ENCODE results near the gene PSMB1.
A peak's percentile ranks its signal among the peaks of the same experiment; 100 is the strongest.

The PSMB1 gene

DNA sequence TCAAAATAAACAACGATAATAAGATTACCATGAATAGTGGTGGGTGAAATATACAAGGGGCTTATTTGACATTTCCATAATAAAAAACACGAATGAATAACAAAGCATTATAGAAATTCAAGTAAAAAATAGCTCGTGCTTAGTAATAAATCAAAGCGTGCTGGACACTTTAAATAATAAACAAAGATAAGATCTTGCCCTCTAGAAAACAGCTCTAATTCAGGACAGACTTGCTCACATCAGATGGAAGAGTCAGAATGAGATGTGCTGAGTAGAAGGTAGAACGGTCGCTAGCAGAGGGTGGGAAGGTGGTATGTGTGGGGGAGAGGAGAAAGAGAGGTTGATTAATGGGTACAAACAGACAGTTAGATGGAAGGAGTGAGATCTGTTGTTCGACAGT is 27.3 kb downstream of the PSMB1 start:
- TF ChIP-seq, protein P1, sequence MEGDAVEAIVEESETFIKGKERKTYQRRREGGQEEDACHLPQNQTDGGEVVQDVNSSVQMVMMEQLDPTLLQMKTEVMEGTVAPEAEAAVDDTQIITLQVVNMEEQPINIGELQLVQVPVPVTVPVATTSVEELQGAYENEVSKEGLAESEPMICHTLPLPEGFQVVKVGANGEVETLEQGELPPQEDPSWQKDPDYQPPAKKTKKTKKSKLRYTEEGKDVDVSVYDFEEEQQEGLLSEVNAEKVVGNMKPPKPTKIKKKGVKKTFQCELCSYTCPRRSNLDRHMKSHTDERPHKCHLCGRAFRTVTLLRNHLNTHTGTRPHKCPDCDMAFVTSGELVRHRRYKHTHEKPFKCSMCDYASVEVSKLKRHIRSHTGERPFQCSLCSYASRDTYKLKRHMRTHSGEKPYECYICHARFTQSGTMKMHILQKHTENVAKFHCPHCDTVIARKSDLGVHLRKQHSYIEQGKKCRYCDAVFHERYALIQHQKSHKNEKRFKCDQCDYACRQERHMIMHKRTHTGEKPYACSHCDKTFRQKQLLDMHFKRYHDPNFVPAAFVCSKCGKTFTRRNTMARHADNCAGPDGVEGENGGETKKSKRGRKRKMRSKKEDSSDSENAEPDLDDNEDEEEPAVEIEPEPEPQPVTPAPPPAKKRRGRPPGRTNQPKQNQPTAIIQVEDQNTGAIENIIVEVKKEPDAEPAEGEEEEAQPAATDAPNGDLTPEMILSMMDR (conservative IDR thresholded peaks at IDR 0.05; ENCODE audit: low read depth): no peak
- POLR2A ChIA-PET (ENCODE audit: low non-redundant PET): no interaction called here
- no peak for DNase-seq (ENCODE audit: low spot score)
- CTCF ChIA-PET: interaction anchor here (0.6 kb wide), 2 partner anchors 271 to 695 kb away, joined by 3 to 5 read pairs; no protein-coding TSS in a partner anchor
- no peak overlapping the region for H3K27ac ChIP-seq

DNA sequence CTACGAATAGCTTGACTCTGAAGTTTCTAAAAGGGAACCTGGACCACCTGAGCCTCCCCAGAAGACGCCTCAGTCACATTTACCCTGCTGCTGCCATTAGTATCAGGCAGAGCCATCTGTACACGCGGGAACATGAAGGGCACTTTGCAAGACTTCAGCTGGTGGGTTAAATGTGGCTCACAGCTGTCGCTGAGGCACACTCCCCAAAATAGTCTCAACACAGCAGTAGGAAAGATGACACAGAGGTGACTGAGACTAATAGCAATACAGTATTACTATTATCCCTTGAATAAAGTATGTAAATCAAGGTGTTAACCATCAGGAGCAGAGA is 29.0 kb downstream of the PSMB1 start:
- DNase-seq (ENCODE audit: low spot score): no peak
- TF ChIP-seq, protein P1 (conservative IDR thresholded peaks at IDR 0.05; ENCODE audit: low read depth): no peak
- ChIA-PET CTCF (no interaction called here), POLR2A (ENCODE audit: low non-redundant PET) (no interaction called here)
- H3K27ac ChIP-seq: no peak overlapping the region

DNA sequence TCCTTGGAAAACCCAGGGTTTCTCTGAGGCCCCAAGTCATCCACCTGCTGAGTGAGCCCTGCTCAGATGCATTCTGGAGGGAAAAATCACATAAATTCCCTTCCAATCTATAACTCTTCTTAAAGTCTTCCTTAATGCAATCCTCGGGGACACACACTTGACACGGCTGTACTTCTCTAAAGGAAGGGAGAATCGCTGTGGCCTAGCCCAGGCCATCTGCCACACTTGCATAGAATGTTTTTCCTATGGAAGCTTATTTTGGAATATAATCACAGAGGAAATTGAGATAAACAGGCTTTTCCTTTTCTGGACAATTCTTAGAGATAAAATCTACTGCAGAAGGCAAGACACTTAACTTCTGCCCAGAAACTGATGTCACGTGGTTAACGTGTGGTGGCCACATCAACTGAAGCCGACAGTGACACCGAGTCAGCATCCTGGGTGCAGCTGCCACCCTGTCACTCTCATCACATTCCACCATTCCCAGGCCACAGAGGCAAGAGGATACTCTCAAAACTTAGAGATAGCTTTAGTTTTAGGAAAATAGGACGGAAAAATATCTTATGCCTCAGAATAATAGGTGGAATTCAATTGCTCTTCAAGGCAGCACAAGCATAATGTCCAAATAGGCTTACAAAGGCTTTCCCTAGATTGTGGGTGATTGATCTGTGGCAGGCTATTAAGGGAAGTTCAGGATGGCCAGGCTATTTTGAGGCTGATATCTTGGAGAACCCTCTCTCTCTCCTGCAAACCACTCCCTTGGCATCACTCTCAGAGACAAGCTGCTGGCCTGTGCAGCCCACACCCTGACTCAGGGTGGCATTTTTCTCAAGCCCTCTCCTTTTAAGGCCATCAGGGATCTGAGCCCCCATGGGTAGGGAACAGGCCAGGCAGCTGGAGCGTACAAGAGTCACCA is 29.6 kb downstream of the PSMB1 start:
- CTCF ChIA-PET: no interaction called here
- no peak overlapping the region for H3K27ac ChIP-seq
- POLR2A ChIA-PET (ENCODE audit: low non-redundant PET): no interaction called here
- no peak for DNase-seq (ENCODE audit: low spot score)
- TF ChIP-seq, protein P1 (conservative IDR thresholded peaks at IDR 0.05; ENCODE audit: low read depth): no peak

DNA sequence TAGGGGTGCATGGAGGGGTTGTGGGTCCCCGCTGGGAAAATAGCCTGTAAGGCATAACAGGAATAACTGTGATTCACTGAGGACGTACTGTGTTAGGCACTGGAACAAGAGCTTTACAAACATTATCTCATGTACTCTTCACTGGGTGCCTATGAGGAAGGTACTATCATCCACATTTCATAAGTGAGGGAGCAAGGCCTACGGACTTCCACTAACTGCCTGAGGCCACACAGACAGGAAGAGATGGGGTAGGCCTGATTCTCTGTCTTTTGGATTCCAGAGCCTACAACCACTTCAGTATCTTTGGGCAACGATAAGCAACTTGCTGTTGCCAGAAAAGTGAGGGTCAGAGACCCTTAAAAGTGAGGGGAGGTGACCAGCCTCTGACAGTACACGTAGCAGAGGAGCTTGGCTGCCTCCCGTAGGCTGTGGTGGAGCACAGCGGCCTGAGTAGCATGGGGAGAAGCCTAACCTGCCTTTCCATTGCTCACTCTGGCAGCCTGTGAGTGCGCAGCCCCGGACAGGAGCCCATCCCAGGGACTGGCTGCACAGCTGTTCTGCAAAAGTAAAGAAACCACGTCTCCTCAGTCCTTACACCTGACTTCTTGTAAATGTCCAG is 30.4 kb downstream of the PSMB1 start:
- ChIA-PET POLR2A (ENCODE audit: low non-redundant PET) (no interaction called here), CTCF (no interaction called here)
- no peak for DNase-seq (ENCODE audit: low spot score)
- TF ChIP-seq, protein P1 (conservative IDR thresholded peaks at IDR 0.05; ENCODE audit: low read depth): 0 out of 2 replicates have a peak, but pooled peaks have one; percentile 15
- H3K27ac ChIP-seq: no peak overlapping the region

DNA sequence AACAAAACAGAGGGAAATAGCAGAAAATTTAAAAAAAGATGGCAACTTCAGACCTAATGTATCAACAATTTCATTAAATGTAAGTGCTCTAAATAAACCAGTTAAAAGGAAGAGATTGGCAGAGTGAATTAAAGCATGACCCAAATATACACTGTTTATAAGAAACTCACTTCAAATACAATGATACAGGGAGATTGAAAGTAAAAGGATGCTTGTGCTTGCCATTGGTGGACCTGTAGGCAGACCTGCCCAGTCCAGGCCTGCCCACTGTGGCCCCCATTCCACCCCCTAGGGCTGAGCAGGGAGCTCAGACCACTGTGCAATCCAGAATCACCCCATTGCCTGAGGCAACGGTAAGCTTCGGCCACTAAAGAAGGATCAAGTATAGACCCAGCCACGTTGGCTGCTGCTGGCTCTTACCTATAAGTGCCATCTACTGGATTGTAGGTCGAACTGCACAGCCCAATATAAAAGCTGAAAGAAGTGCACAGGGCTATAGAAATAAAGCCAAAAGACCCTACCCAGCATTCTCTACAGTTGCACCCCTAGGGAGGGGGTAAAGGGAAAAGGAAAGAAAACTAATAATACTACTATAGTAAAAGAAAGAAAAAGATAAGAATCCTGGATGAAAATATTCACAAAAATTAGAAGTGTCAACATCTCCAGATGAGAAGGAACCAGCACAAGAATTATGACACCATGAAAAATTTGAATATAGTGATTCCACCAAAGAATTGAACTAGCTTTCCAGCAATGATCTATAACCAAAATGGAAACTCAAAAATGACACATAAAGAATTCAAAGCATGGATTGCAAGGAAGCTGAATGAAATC is 36.1 kb downstream of the PSMB1 start:
- POLR2A ChIA-PET (ENCODE audit: low non-redundant PET): no interaction called here
- peak; percentile 26 for DNase-seq (ENCODE audit: low spot score)
- CTCF ChIA-PET: interaction anchor here (0.5 to 2.5 kb wide), 15 partner anchors 9 to 1560 kb away, joined by 3 to 17 read pairs (median 3); partner anchors contain the start of gene DLL1
- H3K27ac ChIP-seq: no peak overlapping the region
- TF ChIP-seq, protein P1 (conservative IDR thresholded peaks at IDR 0.05; ENCODE audit: low read depth): peak; percentile 85

DNA sequence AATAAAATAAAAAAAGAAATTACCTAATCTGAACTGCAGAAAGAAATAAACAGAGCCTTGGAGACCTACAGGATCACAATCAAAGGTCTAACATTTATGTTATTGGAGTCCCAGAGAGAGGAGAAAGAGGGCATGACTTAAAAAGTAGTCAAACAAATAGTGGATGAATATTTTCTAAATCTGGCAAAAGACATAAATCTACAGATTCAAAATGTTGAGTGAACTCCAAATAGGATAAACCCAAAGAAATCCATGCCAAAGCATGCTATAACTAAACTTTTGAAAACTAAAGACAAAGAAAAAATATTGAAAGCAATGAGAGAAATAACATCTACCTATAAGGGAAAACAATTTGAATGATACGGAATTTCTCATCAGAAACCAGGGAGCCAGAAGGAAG is 38.2 kb downstream of the PSMB1 start:
- H3K27ac ChIP-seq: no peak overlapping the region
- no peak for DNase-seq (ENCODE audit: low spot score)
- TF ChIP-seq, protein P1 (conservative IDR thresholded peaks at IDR 0.05; ENCODE audit: low read depth): no peak
- ChIA-PET POLR2A (ENCODE audit: low non-redundant PET) (no interaction called here), CTCF (no interaction called here)

All from RWPE1 (cell line).